Activated T-cell treated with anti-CD3 and anti-CD28 coated beads for 4 hours (primary cell): Measurements from ENCODE around the gene FBRSL1.

Source experiments
- DNase-seq: peaks from one replicate; pipeline ENCODE4 v3.0.0-alpha.2; 2020

Gene FBRSL1

GRCh38 chr12:132545164-132545953 lies 55.4 kb downstream of the FBRSL1 start:
- no peak for DNase-seq

- no peak for DNase-seq
Observed at GRCh38 chr12:132545955-132546354, 56.0 kb downstream of the FBRSL1 start.

GRCh38 chr12:132546647-132547046 lies 56.7 kb downstream of the FBRSL1 start:
- DNase-seq, result no peak

- no peak for DNase-seq
Observed at GRCh38 chr12:132547205-132547740, 57.3 kb downstream of the FBRSL1 start.

- no peak for DNase-seq
Observed at GRCh38 chr12:132548430-132549058, 58.6 kb downstream of the FBRSL1 start.

GRCh38 chr12:132549059-132549458 lies 59.1 kb downstream of the FBRSL1 start:
- no peak for DNase-seq

- DNase-seq, result no peak
Observed at GRCh38 chr12:132550014-132550802, 60.3 kb downstream of the FBRSL1 start.

- DNase-seq, result no peak
Observed at GRCh38 chr12:132550830-132551640, 61.1 kb downstream of the FBRSL1 start.

GRCh38 chr12:132551641-132552031 lies 61.7 kb downstream of the FBRSL1 start:
- no peak for DNase-seq

- DNase-seq, result no peak
Observed at GRCh38 chr12:132554845-132555630, 65.1 kb downstream of the FBRSL1 start.

- no peak for DNase-seq
Observed at GRCh38 chr12:132555686-132556085, 65.7 kb downstream of the FBRSL1 start.

- DNase-seq, result no peak
Observed at GRCh38 chr12:132556216-132556615, 66.3 kb downstream of the FBRSL1 start.

GRCh38 chr12:132556801-132557200 lies 66.8 kb downstream of the FBRSL1 start:
- DNase-seq, result no peak

GRCh38 chr12:132557291-132558015 lies 67.5 kb downstream of the FBRSL1 start:
- no peak for DNase-seq

GRCh38 chr12:132558042-132558856 lies 68.3 kb downstream of the FBRSL1 start:
- DNase-seq, result no peak

GRCh38 chr12:132558861-132559623 lies 69.1 kb downstream of the FBRSL1 start:
- no peak for DNase-seq

- peak; percentile 14 for DNase-seq
Observed at GRCh38 chr12:132559652-132560363, 69.9 kb downstream of the FBRSL1 start.

GRCh38 chr12:132560364-132560613 lies 70.3 kb downstream of the FBRSL1 start:
- DNase-seq, result no peak
